NCI-H526 (cell line): ENCODE measurements around the gene UNC119B.
"Not testable (repeated sequence)": the region's sequence is repeated elsewhere in the genome, so short reads cannot be mapped to it uniquely, and the experiment has no call there.

ENCODE experiments used
- DNase-seq, 2 experiments: peaks; one replicate each; lab custom pipeline; 2025; lab: John Stamatoyannopoulos, UW

The UNC119B gene

DNA sequence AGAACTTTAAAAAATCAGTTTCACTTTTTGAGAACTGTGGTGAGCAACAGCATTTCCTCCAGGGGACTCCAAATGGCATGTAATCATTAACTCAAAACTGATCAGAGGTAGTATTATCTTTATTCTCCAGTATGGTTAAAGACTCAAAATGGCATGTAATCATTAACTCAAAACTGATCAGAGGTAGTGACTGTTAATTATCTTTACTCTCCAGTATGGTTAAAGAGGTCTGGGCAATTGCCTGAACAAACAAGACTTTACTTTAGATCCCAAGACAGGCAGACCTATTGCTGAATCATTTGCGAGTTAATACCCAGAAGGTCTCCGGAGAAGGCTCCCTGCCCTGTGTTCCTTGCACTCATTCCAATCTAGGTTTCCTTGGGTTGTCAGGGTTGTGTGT, 8.8 kb downstream of the UNC119B start:
- DNase-seq = no peak

DNA sequence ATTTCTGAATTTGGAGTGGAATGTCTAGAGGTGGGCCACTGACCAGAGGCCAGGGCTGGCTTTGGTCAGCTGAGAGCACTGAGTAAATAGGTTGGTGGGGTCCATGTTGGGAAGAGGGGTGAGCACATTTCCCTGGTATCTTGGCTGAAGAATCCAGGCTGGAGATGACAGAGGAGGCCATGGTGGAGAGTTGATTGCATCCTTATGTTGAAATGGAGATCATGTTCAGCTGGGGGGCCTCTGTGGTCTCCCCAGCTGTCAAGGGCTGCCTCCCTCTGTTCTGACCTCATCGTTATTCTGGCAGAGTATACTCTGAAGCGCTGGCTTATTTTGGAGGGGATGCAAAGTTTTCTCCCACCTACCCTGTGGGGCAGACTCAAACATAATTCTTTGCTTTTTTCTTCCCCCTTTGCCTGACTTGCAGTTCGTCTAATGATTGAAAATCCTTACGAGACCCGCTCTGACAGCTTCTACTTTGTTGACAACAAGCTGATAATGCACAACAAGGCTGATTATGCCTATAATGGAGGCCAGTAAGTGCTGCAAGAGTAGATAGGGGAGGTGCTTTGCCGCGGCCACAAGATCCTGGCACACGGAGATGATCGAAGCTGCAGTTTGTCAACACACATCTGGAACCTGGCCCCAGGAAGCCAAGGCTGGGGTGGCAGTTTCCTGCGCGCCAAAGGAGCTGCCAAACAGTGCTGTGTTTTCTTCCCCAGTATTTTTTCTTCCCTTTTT, 9.4 kb downstream of the UNC119B start:
- no peak for DNase-seq

DNA sequence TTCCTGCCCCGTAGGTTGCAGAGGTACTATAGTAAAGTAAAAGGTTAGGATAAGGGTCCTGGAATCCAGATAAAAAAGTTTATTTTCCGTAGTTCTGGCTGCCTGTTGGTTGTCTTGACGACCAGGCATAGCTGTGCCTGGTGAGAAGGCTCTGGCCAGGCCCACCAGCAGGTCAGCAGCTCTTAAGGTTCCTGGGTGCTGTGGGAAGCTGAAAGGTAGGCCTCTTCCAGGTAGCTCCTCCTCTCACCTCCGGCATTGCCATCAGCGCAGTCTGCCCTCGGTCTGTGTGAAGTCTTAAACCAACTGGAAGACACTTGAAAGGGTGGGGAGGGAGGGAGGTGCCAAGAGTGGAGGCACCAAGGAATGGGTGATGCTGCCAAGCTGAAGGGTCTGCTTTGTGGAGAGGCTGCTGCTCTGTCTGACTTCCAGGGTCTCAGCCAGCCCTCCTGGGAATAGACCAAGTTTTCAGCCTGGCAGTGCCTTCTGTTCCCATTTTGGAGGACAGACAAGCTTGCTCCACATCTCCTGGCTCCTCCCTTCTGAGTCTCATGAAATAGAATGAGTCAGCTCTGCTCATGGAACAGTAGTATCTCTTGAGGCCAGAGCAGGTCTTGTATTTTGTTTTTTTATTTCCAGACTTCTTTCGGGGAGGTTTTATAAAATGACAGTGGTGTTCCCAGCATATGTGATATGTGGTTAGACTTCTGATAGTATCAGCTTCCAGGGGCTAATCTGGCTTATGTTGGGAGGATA, 10.2 kb downstream of the UNC119B start:
- DNase-seq = no peak

DNA sequence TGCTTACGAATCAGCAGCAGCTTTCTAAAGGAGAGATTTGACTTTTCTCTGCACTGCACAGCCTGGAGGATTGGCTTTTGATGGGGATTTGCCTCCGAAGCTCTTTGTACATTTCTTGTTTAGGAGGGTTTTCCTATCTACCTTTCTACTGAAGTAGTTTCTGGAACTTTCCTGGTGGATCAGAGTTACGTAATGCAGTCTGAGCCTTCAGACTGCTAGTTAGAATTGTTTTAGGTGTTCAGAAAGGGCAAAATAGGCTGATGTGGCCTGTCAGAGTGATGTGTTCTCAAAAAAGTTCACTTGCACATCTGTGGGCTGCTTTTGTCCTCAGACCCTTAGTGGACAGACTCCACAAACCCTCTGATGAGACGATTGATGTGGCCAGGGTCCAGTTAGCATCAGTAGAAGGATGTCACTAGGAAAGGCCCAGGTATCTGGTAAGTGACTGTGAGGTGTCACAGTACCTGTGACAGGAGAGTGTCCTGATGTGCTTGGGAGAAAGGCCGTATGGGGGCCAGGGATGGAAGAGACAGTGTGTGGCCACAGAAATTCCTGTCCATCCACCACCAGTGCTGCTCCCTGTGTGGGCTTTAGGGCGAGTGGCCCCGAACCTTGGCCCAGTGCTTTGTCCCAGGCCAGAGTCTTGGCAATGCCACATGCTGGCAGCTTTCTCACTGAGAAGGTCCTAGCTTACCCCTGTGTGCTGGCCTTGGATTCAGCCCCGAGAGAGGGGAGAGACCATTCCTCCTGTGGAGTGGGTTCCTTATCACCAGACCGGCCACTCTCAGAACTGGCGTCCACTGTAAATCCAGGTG, 10.9 kb downstream of the UNC119B start:
- no peak for DNase-seq

DNA sequence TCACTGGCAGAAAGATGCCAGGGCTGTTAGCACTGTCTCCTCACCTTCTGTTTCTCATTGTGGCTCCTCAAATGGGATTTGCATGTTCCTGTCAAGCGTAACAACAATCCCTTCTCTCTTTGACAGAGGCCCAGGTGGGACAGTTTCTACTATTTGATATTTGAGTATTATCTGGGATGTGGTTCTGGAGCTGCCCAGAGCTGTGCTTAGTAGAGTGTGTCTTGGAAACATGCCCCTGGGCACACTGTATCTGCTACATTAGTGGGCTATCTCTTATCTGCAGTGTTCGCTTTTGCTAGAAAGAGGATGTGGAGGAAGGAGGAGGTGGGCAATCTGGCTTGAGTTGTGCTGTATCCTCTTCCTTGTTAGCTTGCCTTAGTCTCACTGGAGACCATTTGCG, 11.6 kb downstream of the UNC119B start:
- DNase-seq = peak; percentile 97 to 99

DNA sequence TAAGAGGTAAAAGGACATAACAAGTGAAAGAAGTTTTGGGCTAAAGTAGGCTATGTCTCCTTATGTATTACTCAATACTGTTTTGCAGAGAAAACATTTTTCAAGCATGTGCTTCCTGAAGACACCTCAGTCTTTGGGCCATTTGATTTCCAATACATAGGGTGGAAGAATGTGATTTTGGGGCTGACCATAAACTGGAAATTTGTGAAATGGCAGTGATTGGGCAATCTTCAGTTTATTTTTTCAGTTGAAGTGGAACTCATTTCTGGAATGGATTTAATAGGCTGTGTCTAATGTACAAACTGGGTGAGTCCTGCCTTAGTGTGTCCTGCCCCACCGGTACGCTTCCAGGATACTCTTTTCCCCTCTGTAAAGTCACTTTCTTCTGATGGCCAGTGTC, 12.5 kb downstream of the UNC119B start:
- no peak for DNase-seq

DNA sequence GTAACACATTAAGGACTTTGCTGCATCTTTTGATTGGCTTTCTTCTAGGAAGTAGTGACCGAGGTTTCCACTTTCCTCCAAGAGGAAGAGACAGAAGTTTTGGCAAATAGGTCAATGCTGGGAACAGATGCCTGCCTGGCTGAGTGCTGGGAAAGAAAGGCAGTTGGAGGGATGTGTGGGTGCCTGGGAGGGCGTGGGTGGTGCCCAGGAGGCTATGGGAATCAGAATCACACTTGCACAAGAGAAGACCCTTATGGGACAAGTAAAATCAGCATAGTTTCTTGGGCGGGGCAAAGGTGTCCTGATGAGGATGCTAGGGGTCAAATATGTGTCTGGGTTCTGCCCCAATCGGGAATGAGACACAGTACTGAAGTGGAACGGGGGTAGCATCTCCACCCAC, 14.5 kb downstream of the UNC119B start:
- no peak for DNase-seq

DNA sequence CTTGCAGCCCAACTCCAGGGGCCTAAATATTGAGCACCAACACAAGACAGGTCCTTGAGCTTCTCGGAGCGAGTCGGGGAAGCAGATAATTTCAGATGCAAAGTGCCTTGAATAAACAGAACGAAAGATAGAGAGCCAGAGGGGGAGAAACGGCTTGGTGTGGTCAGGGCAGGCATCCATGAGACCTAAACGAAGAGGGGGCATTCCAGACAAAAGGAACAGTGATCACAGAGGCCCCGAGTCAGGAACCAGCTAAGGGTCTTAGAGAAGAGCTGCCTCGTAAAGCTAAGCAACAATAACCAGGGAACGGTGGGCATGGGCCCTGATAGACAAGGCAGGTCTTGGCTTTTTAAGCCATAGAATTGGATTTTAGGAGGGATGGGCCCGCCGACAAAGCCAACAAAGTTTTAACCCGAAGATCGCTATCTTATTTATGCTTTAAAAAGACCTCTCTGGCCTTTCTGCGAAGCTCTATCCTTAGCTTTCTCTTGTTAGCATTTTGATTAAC, 14.9 kb downstream of the UNC119B start:
- peak; percentile 25 to 61 for DNase-seq

DNA sequence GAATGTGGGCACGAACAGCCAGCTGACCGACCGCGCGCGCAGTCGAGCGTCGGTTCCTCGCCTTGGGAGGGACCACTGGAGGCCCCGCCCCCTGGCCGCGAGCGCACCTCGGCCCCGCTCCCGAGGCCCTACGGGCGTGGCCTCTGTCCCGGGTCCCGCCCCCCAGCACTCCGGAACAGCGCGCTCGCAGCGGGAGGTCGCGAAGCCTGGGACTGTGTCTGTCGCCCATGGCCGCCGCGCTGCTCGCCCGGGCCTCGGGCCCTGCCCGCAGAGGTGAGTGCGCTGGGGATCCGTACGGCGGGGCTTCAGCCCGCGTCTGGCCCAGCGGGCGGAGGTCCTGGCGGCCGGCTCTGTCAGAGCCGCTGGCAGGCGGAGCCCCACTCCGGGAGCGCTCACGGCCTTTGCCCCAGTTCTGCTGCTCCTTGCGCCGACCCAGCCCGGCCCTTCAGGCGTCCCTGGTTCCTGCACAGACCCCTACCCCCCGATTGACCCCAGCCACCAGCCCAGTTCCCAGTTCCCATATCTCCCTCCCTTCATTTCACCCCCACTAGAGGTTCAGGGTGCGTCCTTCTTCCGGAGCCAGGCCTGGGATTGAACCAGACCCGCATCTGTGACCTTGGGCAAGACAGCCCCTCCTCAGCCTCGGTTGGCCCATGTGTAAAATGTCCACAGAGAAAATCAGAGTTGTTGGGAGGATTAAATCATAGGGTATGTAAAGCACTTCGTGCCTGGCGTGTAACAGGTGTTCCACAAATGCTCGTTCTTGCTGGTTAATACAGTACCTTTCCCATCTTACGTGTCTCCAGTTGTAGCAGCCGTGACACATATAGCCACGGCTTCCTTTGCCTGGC, 15.6 kb downstream of the UNC119B start, which contains the start of gene ACADS:
Gene ACADS (plus strand): TSS at position 168 of the 851 bp plus-strand sequence. CDS start 60 bp downstream, at position 228.
- DNase-seq = peak; percentile 61 to 94

DNA sequence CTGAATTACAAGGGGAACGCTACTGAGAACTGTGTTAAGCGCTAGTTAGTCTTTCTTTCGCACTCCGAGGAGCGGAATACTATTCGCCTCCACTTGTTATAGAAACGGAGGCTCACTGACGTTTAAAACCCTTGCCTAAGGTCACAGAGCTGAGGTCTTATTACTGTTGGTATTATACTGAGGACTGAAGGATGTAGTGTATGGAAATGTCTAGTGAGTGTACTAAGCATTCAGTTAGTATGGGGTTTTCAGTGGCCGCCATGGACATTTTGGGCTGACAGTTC, 16.2 kb downstream of the UNC119B start:
- no peak for DNase-seq

DNA sequence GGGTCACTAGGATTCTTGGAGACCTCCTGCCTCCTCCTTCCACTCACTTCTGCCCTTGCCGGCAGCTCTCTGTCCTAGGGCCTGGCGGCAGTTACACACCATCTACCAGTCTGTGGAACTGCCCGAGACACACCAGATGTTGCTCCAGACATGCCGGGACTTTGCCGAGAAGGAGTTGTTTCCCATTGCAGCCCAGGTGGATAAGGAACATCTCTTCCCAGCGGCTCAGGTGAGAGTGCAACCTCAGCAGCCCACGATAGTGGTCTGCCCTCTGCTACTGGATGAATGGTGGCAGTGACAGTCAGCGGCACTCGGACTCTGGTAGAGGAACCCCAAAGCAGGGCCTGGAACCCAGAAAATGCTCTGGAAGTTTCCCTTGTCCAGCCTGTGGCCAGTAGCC, 16.7 kb downstream of the UNC119B start:
- no peak for DNase-seq

DNA sequence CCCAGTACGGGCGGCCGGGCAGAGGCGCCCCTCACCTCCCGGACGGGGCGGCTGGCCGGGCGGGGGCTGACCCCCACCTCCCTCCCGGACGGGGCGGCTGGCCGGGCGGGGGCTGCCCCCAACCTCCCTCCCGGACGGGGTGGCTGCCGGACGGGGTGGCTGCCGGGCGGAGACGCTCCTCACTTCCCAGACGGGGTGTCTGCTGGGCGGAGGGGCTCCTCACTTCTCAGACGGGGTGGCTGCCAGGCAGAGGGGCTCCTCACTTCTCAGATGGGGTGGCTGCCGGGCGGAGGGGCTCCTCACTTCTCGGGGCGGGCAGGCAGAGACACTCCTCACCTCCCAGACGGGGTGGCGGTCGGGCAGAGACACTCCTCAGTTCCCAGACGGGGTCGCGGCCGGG, 21.9 kb downstream of the UNC119B start:
- DNase-seq = not testable (repeated sequence)

DNA sequence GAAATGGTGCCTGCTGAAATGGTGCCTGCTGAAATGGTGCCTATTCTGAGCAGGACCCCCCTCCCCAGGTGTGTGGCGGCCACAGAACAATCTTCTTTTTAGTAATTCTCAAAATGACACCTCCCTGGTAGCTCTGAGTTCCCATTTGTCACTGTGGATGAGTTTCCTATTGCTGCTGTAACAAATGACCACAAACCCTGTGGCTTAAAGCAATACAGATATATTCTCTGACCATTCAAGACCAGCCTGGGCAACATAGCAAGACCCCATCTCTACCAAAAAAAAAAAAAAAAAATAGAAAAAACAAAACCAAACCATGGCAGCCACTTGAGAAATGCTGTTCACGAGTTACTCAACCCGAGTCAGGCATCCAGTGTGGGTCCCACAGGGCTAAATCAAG, 23.3 kb downstream of the UNC119B start:
- DNase-seq = no peak

DNA sequence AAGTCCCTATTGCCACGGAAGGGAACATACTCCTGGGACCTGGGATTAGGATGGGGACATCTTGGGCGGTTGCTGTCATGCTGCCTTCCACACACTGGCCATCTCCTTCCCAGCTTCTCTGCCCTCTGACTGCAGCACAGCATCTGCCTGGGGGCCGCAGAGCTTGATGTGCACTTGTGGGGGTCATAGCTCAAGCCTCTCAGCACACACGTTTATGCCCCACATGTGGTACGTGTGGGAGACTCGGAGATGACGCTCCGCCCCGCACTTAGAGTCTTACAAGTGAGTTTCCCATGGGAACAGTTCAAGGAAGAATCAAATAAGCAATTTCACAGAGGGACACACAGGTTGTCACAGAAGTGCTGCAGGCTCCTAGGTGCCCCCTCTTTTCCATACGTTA, 24.0 kb downstream of the UNC119B start:
- DNase-seq = no peak

DNA sequence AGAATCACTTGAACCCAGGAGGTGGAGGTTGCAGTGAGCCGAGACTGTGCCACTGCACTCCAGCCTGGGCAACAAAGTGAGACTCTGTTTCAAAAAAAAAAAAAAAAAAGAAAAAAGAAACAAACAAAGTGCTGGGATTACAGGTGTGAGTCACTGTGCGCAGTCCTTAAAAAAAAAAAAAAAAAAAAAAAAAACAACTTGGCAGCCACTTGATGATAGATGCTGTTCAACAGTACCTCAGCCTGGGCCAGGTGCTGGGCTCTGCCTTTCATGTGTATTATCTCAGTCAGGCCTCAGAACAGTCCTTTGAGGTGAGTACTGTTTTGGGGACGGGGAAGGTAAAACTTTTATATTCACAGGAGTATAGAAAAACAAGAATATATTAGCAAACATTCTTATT, 24.9 kb downstream of the UNC119B start:
- DNase-seq = no peak

DNA sequence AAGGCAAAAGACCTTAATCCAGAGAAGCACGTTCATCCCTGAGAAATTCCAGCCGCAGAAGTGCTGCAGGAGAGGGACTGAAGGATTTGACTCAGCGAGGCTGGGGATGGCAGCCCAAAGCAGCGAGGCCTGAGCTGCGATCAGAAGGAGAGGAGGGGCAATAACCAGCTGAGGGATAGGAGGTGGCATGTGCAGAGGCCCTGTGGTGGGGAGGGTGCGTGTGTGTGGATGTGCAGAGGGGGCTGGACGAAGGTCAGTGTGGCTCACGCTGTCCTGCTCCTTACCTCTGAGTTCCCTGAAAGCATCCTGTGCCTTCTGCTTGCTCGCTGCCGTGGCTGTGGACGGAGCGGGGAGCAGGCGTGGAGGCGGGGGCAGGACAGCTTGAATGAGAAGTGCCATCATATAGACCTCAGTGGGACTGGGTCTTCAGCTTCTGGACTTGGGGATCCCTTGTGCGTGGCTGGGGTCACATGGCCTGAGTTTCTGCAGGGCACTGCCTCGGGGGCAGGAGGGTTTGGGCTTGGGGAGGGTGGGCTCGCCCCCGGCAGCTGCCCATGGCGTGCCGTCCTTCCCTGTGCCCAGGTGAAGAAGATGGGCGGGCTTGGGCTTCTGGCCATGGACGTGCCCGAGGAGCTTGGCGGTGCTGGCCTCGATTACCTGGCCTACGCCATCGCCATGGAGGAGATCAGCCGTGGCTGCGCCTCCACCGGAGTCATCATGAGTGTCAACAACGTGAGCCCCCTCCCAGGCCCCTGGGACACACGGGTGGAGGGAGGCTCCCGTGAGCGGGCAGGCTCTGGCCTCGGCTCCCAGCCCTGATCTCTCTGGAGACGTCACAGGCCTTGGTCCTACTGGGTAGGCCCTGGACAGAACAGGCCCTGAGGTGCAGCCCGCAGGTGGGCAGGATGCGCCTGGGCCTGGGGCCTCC, 26.4 kb downstream of the UNC119B start:
- DNase-seq = no peak

DNA sequence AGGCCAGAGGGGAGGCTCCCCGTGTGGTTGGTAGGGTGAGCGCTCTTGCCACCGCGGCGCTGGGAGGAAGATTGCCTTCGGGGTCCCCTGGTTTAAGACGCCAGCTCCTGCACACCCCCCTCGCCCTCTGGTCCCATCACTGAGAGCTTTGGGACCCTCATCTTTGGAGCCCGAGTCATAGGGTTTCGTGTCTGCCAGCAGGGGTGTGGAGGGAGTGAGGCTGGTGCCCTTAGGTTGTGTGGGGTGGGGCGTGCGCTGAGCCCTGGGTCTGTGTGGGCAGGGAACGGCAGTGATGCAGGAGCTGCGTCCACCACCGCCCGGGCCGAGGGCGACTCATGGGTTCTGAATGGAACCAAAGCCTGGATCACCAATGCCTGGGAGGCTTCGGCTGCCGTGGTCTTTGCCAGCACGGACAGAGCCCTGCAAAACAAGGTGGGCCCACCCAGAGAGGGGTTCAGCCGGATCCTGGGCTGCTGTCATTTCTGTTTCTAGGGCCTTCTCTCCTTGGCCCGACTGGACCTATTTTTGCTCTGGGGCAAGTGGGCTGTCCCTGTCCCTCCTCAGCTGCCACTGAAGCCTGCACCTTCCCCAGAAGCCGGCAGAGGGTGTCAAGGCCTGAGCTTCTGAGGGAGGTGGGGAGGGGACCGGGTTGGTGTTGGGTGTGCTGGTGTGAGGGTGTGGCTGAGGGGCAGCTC, 27.4 kb downstream of the UNC119B start:
- peak; percentile 20 to 64 for DNase-seq

DNA sequence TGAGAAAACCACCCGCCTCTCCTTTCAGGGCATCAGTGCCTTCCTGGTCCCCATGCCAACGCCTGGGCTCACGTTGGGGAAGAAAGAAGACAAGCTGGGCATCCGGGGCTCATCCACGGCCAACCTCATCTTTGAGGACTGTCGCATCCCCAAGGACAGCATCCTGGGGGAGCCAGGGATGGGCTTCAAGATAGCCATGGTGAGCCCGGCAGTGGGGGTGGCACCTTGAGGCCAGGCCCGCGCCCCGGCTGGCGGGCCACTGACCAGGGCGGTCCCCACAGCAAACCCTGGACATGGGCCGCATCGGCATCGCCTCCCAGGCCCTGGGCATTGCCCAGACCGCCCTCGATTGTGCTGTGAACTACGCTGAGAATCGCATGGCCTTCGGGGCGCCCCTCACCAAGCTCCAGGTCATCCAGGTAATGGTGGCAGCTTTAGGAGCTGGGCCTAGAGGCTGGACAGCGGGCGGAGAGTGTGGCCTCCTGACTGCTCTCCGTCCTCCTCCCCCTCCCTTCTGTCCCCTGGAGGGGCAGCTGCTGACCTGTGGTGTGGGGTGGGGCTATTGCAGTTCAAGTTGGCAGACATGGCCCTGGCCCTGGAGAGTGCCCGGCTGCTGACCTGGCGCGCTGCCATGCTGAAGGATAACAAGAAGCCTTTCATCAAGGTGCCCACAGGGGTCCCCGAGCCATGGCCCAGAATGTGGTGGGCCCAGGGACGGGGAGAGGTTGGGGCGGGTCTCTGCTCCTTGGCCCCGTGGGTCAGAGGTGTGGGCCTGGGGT, 28.2 kb downstream of the UNC119B start:
- DNase-seq = no peak
